Stimulated activated effector memory CD8-positive, alpha-beta T cell treated with anti-CD3 and anti-CD28 coated beads, Interleukin-12 subunit alpha, Interleukin-12 subunit beta, amount 100 ng/mL, for 72 hours (primary cell): ENCODE results near the gene HPSE2.
"Not testable (repeated sequence)": the region's sequence is repeated elsewhere in the genome, so short reads cannot be mapped to it uniquely, and the experiment has no call there.

Experiments
- ATAC-seq: fragments of 150-1000 bp; cut with Tn5 transposase; 2 replicates; pipeline ENCODE4 v1.10.0; 2021
- DNase-seq, 2 donors: peaks; one replicate each; pipeline ENCODE4 v3.0.0; 2021 to 2022; ENCODE audit warnings: low spot score in 2 of 2
- H3K27ac Mint-ChIP-seq: one replicate; pipeline ENCODE4 v1.8.0; 2022; ENCODE audit warnings: mild to moderate bottlenecking, mixed read lengths
- H3K36me3 Mint-ChIP-seq: one replicate; pipeline ENCODE4 v1.8.0; 2022; ENCODE audit warnings: mild to moderate bottlenecking, mixed read lengths
- H3K4me1 Mint-ChIP-seq: one replicate; pipeline ENCODE4 v1.8.0; 2022; ENCODE audit warnings: mixed read lengths
- H3K4me3 Mint-ChIP-seq: one replicate; pipeline ENCODE4 v1.8.0; 2022; ENCODE audit warnings: mild to moderate bottlenecking, mixed read lengths
- H3K9me3 Mint-ChIP-seq: one replicate; pipeline ENCODE4 v1.8.0; 2022; ENCODE audit warnings: mixed read lengths

The HPSE2 gene

DNA sequence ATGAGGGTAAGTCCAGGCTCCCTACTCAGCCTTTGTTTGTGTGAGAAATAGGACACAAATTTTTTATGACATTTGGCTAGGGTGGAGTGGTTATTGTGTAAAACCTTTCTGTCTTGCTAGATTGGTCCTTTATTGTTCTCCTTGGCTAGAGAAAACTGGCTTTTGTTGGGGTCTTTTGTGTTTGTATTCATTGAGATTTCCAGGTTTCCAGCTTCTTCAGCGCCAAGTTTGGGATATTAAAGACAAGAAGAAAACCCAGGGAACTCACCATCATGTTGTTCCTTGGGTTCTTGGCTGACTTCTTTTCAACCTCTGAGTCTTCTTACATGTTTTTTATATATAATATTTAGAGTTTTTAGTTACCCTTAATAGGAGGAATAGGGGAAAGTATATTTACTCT lies 310.0 kb downstream of the HPSE2 start:
- H3K9me3 Mint-ChIP-seq, result no peaks in the 10 kb centered on the region
- no peak overlapping the region for H3K4me3 Mint-ChIP-seq
- no peaks in the 10 kb centered on the region for H3K36me3 Mint-ChIP-seq
- no peak for DNase-seq
- ATAC-seq, result no peak
- no peaks in the 10 kb centered on the region for H3K4me1 Mint-ChIP-seq
- no peak overlapping the region for H3K27ac Mint-ChIP-seq

DNA sequence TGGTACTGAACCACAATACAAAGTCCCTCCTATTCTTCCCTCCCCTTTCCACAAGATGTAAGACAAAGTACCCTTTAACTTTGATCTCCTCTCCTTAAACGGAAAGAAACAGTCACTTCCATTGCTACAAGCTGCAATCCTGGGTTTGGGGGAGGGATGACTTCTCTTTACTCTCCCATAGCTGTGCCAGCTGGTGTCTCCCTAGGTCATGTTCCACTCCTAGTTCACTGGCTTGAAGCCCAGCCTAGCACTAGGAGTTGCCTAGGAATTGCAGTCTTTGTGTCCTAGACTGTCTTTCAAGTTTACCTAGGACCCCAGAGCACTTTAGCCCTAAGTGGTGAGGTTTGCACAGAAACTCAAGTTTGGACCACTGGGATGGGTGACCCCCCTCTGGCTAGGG lies 311.1 kb downstream of the HPSE2 start:
- no peaks in the 10 kb centered on the region for H3K9me3 Mint-ChIP-seq
- no peak overlapping the region for H3K27ac Mint-ChIP-seq
- DNase-seq, result no peak
- no peaks in the 10 kb centered on the region for H3K4me1 Mint-ChIP-seq
- H3K36me3 Mint-ChIP-seq, result no peaks in the 10 kb centered on the region
- no peak for ATAC-seq
- no peak overlapping the region for H3K4me3 Mint-ChIP-seq

DNA sequence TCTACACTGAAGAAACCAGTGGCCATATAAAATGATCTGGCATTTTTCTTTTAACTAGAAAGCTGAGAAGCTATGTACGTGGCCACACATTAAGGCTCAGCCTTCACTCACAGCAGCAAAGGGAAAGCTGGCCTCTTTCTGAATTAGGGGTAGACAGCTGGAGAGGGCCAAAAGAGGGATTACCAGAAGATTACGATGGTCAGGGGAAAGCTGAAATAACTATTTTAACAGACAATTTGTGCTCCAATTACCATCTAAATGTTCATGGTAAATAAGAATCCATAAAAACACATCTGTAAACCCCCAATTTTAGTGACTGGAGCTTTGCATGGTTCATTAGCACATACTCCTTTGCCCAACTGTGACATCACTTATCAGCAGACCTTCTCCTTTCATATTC lies 314.3 kb downstream of the HPSE2 start:
- Mint-ChIP-seq H3K36me3 (no peaks in the 10 kb centered on the region), H3K27ac (no peak overlapping the region), H3K4me1 (no peaks in the 10 kb centered on the region), H3K9me3 (no peaks in the 10 kb centered on the region), H3K4me3 (no peak overlapping the region)
- DNase-seq, result no peak
- ATAC-seq, result no peak

DNA sequence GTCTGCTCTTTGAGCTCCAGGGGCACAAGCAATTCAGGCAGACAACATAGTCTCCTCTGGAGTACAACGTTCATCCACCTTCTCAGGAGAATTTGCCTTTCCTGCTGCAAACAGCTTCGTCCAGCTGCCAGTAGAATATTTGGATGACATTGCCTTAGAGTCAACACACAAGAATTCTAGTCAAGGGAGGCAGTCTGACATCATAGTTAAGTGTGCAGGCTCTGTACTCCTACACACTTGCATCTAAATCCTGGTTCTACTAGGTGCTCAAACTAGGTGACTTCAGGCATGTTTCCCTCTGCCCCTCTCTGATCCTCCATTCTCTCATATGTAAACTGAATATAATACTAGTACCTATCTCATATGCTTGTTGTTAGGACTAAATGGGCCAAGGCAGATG lies 314.8 kb downstream of the HPSE2 start:
- Mint-ChIP-seq H3K4me1 (no peaks in the 10 kb centered on the region), H3K36me3 (no peaks in the 10 kb centered on the region), H3K9me3 (no peaks in the 10 kb centered on the region), H3K27ac (no peak overlapping the region), H3K4me3 (no peak overlapping the region)
- ATAC-seq, result no peak
- no peak for DNase-seq

DNA sequence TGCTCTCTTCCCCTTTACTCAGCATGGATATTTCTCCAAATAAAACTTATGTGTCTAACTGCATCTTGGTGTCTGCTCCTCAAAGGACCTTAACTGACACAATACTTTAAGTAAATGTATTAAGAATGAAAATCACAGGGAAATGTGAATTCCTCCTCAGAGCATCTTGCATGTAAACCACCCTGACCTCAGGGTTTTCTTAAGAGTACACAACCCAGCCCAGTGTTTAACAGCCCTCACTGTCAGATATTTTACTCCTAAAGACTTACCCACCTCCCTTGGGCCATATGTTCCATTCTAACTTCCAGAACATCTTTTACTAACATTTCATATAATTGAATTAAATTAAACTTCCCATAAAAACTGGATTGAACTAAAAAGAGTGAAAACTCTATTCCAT lies 315.3 kb downstream of the HPSE2 start:
- Mint-ChIP-seq H3K4me1 (no peaks in the 10 kb centered on the region), H3K36me3 (no peaks in the 10 kb centered on the region), H3K27ac (no peak overlapping the region), H3K4me3 (no peak overlapping the region), H3K9me3 (no peaks in the 10 kb centered on the region)
- no peak for DNase-seq
- ATAC-seq, result no peak

DNA sequence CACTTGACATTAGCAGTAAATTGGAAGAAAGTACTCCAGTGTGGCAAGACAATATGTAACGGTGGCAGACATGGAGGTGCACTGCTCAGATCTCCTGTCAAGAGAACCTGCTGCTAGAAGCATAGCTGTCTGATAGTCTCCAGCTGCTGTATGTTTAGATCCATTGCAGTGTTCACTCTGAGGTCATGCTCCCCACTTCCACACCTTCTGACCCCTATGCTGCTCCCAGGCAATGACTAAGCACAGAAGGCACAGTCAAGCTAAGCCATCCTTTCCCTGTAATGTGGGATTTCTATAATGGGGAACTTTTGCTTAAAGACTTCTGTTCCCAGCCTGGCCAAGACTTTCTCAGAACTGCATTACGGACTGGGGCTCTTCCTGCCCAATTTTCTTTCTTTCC lies 315.8 kb downstream of the HPSE2 start:
- no peak for DNase-seq
- Mint-ChIP-seq H3K4me3 (no peak overlapping the region), H3K9me3 (no peaks in the 10 kb centered on the region), H3K27ac (no peak overlapping the region), H3K4me1 (no peaks in the 10 kb centered on the region), H3K36me3 (no peaks in the 10 kb centered on the region)
- ATAC-seq, result no peak

DNA sequence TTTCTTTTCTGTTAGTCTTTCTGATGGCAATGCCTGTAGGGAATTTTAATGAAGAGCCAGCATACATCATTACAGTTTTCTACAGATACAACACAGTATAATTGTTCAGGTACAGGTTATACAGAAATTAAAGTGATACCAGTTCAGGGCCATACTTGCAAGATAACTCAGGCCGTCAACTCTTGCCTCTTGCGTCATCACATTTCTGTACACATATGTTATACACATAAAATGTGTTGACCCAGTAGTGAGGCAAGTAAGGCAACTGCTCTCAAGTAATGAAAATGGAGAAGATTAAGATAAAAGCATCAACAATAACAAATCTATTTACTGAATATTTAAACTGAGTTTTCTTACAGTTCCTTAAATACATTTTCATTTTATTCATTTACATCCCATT lies 317.8 kb downstream of the HPSE2 start:
- no peak overlapping the region for H3K27ac Mint-ChIP-seq
- H3K4me3 Mint-ChIP-seq, result no peak overlapping the region
- no peaks in the 10 kb centered on the region for H3K4me1 Mint-ChIP-seq
- no peak for DNase-seq
- no peaks in the 10 kb centered on the region for H3K9me3 Mint-ChIP-seq
- H3K36me3 Mint-ChIP-seq, result no peaks in the 10 kb centered on the region
- ATAC-seq, result no peak

DNA sequence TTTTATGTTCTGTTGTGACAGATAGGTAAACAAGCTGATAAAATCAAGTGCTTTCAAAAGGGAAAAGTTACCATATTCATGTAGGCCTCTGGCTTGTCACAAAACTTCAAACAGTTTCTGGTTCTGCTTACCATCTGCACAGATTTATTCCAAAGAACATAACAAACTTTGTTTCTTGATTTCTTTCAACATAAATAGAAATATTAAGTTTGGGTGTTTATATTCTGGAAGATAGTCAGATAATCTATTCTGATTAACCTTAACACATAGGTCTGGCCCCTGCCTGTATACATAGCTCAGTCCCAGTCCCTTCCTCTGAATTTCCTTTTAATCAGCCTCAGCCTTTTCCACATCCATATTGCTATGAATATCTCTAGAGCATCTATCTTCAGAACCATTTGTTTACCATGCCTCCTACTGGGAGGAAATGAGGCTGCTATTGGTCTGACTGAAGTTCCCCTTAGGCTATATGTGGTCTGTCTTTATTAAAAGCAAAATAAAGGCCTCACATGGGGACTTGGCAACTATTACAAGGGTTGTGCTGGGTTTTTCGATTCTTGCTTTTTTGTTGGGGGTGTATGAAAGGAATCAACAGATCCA lies 319.0 kb downstream of the HPSE2 start:
- Mint-ChIP-seq H3K4me3 (no peak overlapping the region), H3K27ac (no peak overlapping the region), H3K9me3 (no peaks in the 10 kb centered on the region), H3K36me3 (no peaks in the 10 kb centered on the region), H3K4me1 (no peaks in the 10 kb centered on the region)
- ATAC-seq (no peak), DNase-seq (no peak)

DNA sequence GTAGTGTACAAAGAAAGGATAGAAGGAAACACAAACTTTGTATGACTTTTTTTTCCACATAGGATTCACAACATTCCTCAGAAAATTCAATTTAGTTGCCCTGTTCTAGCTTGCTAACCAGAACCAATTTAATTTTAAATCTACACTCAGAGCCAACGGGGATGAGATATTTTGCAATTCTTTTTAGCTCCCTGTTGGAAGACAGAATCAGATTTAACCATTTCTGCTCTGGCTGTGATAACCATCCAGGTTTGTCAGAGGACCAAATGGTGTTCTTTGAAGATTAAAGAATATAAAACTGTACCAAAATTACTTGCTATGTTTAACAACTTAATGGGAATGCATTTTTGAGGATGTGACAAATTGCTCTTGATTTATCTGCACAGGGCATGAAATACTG lies 319.7 kb downstream of the HPSE2 start:
- Mint-ChIP-seq H3K4me3 (no peak overlapping the region), H3K4me1 (no peaks in the 10 kb centered on the region), H3K9me3 (no peaks in the 10 kb centered on the region), H3K27ac (no peak overlapping the region), H3K36me3 (no peaks in the 10 kb centered on the region)
- ATAC-seq (no peak), DNase-seq (no peak)

DNA sequence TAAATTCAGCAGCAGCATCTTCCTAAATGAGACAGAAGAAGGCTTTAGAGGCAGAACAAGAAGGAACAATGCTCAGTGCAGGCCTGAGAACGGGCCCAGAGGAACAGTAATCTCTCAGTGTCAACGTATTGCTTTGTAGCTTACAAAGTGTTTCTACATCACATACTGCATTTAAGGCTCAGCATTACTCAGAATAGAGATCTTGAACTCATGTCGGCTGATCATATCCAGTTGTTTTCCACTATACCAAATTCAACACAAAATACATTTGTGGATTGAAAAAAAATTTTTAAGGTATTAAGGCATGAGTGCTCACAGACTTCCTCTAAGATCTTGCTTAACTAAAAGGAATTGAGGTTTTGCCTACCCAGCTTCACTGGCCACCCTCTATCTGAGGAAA lies 325.1 kb downstream of the HPSE2 start:
- ATAC-seq (no peak), DNase-seq (no peak)
- Mint-ChIP-seq H3K9me3 (no peaks in the 10 kb centered on the region), H3K4me3 (no peak overlapping the region), H3K27ac (no peak overlapping the region), H3K4me1 (no peaks in the 10 kb centered on the region), H3K36me3 (no peaks in the 10 kb centered on the region)

DNA sequence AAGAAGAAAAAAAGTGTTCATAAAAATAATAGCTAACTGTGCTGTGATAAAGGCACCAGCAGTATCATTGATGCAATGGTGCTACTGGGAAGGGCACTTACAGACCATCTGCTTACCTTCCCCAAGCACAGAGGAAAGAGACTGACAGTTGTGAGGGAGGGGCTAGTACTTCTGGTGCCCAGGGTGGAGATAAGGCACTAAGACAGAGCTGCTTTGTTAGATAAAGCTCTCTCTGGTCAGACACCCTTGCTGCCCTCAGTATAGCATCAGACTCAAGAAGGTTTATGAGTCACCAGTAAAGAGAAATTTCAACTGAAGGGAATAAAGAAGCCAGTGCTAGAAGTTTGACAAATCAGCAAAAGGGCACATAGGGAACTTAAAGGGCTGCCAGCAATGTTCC lies 325.6 kb downstream of the HPSE2 start:
- DNase-seq (no peak), ATAC-seq (no peak)
- Mint-ChIP-seq H3K9me3 (no peaks in the 10 kb centered on the region), H3K4me1 (no peaks in the 10 kb centered on the region), H3K36me3 (no peaks in the 10 kb centered on the region), H3K4me3 (no peak overlapping the region), H3K27ac (no peak overlapping the region)

DNA sequence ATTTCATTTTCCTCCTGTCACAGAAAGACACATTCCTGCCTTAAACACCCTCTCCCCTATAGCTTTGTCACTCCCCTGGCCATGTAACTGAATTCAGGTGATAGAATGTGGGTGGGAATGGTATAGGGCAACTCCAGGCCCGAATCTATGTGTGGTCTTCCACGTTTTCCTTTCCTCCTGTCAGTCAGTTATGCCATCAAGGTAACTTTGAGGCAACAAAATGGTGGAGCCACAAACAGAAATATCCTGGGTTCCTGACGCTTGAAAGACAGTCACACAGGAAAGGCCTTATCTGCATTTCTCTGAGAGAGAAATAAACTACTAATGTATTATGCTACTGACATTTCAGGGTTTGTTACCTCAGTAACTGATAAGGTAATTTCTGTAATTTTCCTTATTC lies 326.8 kb downstream of the HPSE2 start:
- DNase-seq, result no peak
- Mint-ChIP-seq H3K36me3 (no peaks in the 10 kb centered on the region), H3K9me3 (no peaks in the 10 kb centered on the region), H3K4me1 (no peaks in the 10 kb centered on the region), H3K27ac (no peak overlapping the region), H3K4me3 (no peak overlapping the region)
- ATAC-seq, result no peak

DNA sequence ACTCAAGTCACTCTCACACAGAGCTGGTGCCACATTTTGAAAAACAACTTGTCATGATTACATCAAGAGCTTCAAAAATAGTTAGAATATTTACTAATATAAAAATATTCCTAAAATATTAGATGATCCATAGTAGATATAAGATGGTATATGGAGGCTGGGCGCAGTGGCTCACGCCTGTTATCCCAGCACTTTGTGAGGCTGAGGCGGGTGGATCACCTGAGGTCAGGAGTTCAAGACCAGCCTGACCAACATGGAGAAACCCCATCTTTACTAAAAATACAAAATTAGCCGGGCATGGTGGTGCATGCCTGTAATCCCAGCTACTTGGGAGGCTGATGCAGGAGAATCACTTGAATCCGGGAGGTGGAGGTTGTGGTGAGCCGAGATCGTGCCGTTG lies 327.4 kb downstream of the HPSE2 start:
- not testable (repeated sequence) for H3K9me3 Mint-ChIP-seq, H3K36me3 Mint-ChIP-seq, H3K4me3 Mint-ChIP-seq, DNase-seq, H3K4me1 Mint-ChIP-seq, ATAC-seq, H3K27ac Mint-ChIP-seq

DNA sequence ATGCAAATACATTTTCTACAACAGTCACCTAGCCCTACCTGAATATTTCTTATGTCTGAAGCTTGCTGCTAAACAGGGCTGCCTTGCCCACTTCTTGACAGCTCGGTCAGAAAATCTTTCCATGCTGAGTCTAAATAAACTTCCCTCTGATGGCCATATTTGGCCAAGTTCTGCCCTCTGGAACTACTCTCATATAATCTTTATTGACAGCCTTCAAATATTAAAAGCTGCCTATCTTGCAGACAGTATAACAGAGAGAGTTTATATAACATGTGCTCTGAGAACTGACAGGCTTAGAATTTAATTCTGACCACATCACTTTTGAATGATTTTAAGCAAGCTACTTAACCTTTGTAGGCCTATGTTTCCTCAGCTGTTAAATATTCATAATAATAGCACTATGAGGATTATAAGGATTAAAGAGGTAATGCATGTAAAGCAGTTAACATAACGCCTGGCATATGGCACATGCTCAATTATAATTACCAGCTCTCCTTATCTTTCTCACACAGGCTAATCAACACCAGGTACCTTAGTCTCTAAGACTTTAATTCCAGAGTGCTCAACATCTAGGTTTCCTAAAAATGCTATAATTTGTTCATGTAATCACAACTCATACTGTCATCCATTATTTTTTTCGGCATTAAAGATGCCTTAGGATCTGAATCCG lies 334.1 kb downstream of the HPSE2 start:
- no peak overlapping the region for H3K4me3 Mint-ChIP-seq
- H3K36me3 Mint-ChIP-seq, result no peaks in the 10 kb centered on the region
- no peak overlapping the region for H3K27ac Mint-ChIP-seq
- no peaks in the 10 kb centered on the region for H3K9me3 Mint-ChIP-seq
- no peaks in the 10 kb centered on the region for H3K4me1 Mint-ChIP-seq
- DNase-seq (no peak), ATAC-seq (no peak)

DNA sequence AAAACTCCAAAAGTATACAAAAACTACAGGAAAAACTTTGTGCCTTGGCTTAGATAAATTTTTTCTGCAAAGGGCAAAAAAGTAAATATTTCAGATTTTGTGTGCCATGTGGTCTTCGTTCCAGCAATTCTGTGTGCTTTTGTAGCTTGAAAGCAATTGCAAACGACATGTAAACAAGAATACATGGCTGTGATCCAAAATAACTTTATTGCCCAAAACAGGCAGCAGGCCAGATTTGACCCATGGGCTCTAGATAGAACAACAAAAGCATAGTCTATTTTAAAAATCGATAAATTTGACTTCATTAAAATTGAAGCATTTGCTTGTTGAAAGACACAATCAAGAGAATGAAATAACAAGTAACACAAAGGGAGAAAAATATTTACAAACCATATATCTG lies 336.6 kb downstream of the HPSE2 start:
- no peak overlapping the region for H3K4me3 Mint-ChIP-seq
- no peak for DNase-seq
- no peak for ATAC-seq
- no peak overlapping the region for H3K27ac Mint-ChIP-seq
- no peaks in the 10 kb centered on the region for H3K36me3 Mint-ChIP-seq
- H3K9me3 Mint-ChIP-seq, result peaks cover 4% of the 10 kb centered on the region
- no peaks in the 10 kb centered on the region for H3K4me1 Mint-ChIP-seq

DNA sequence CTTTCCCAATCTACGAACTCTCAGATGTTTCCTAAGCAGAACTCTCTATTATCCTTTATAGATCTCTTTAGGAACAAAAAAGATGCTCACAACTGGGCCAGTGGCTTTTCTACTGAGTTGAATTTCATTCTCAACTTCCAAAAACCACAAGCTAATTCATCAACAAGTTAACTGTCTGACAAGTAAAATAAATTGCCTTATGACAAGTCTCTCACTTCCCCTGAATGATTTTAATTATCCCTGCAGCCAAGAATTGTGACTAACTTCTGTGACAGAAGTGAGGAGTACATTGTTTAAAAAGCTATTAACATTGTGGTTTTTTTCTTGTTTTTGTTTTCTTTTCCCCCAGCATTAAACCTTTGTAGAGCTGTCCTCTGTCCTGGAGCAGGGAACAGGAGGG lies 343.1 kb downstream of the HPSE2 start:
- Mint-ChIP-seq H3K27ac (no peak overlapping the region), H3K4me1 (no peaks in the 10 kb centered on the region), H3K9me3 (peaks cover 4% of the 10 kb centered on the region), H3K36me3 (no peaks in the 10 kb centered on the region), H3K4me3 (no peak overlapping the region)
- DNase-seq (no peak), ATAC-seq (no peak)

DNA sequence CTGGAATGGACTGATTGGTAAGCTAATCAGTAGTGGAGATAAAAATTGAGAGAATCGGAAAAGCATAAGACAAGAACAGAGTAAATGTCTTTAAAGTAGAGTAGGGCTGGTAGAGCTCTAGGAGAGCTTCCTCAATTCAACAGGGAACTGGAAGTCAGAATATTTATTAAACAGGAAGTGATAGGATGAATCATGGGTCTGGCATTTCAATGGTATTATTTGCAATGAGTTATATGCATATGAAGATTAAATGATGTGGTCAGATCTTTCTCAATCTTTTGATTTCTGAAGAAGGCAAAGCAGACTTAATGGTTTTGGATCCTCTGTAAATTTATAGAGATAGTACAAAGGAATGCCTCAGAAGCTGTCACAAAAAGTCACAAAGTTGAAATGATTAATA lies 349.0 kb downstream of the HPSE2 start:
- H3K36me3 Mint-ChIP-seq, result no peaks in the 10 kb centered on the region
- no peak overlapping the region for H3K4me3 Mint-ChIP-seq
- H3K27ac Mint-ChIP-seq, result no peak overlapping the region
- ATAC-seq (no peak), DNase-seq (no peak)
- no peaks in the 10 kb centered on the region for H3K4me1 Mint-ChIP-seq
- H3K9me3 Mint-ChIP-seq, result peaks cover 7% of the 10 kb centered on the region
